Right cardiac atrium (tissue), 5 donors: ENCODE measurements around the gene LYZL1. TPM values are rescaled to one million over a fixed set of nuclear protein-coding genes. Genes with fewer than 3 reads are reported as not detected.

Experiments used
- ATAC-seq, 2 donors: fragments of 200-7000 bp; cut with Tn5 transposase; one replicate each; pipeline versions ENCODE4 v1.8.0 to v1.9.1; 2020; ENCODE audit warnings: moderate library complexity in 2 of 2, mild to moderate bottlenecking in 1 of 2
- DNase-seq, 3 donors: peaks; one replicate each; pipeline ENCODE4 v3.0.0-alpha.2; 2020
- H3K27ac ChIP-seq: one replicate; pipeline ENCODE4 v1.5.1; 2013; ENCODE audit warnings: mild to moderate bottlenecking, low read length, control low read depth, moderate library complexity
- H3K27me3 ChIP-seq: one replicate; pipeline ENCODE4 v1.6.1; 2013; ENCODE audit not compliant: control insufficient read depth, insufficient read depth
- H3K4me1 ChIP-seq: one replicate; pipeline ENCODE4 v1.6.1; 2013; ENCODE audit warnings: low read length; ENCODE audit not compliant: control insufficient read depth, insufficient read depth
- H3K4me3 ChIP-seq: one replicate; pipeline ENCODE4 v1.5.1; 2013; ENCODE audit warnings: low read length, control low read depth
- H3K9me3 ChIP-seq: one replicate; pipeline ENCODE4 v1.6.1; 2013; ENCODE audit warnings: low read length; ENCODE audit not compliant: control insufficient read depth
- WGBS: extraction: QIAGEN DNeasy Blood & Tissue Kit; methylation state at CpG from one replicate; pipeline ENCODE4 v1.1.7; 2013; 5-methylcytosine and 5-hydroxymethylcytosine counted together
- intact Hi-C, 4 donors: fragments of 100-400 bp; cut with DNase I; formaldehyde crosslinking; loops; one replicate each; pipeline versions ENCODE4 v1.11.0 to v1.14.0; 2022 to 2023
- polyA plus RNA-seq: library from polyadenylated mRNA; stranded (reverse); fragments of 200-250 nt; gene quantifications from one replicate; pipeline ENCODE4 v1.2.3, GENCODE V29; 2013
- total RNA-seq, 4 donors: library from RNA; stranded (reverse); fragmentation: NEBNext Ultra II Directional; extraction: Animal tissue kit (Norgen Biotek cat#: 25700); gene quantifications; one replicate each; pipeline ENCODE4 v1.2.1, GENCODE V29; 2021
- donor health status: healthy with polysubstance abuse.
- donor health status: DM: no; HTN: yes; CAD: no.
- donor health status: DM: no; HTN: no; CAD: no.
- donor health status: DM: no; HTN: yes; CAD: no; lungs with severe emphysema.
- donor health status: DM: yes; HTN: yes; CAD: no.

LYZL1 gene
- total and polyA plus RNA-seq, 5 donors: not detected

- ATAC-seq (no peak), DNase-seq (no peak)
- Histone ChIP-seq H3K27me3 (no peaks in the 10 kb centered on the region), H3K4me1 (peaks cover 13% of the 10 kb centered on the region), H3K27ac (no peak overlapping the region), H3K9me3 (no peaks in the 10 kb centered on the region), H3K4me3 (no peak overlapping the region)
- intact Hi-C loops: no loop called here
- WGBS: 36% methylated on average over 1 of the region's 1 CpG
Observed at GRCh38 chr10:29250066-29250465, 38.8 kb upstream of the LYZL1 start.

GRCh38 chr10:29252811-29253689, 35.8 kb upstream of the LYZL1 start:
- Histone ChIP-seq H3K4me1 (peaks cover 13% of the 10 kb centered on the region), H3K27me3 (no peaks in the 10 kb centered on the region), H3K9me3 (no peaks in the 10 kb centered on the region), H3K27ac (no peak overlapping the region), H3K4me3 (no peak overlapping the region)
- ATAC-seq (no peak), DNase-seq (peak; percentile 43 to 71 (median 64))
- 39% methylated on average over 18 of the region's 18 CpGs for WGBS
- intact Hi-C loops: no loop called here

- Histone ChIP-seq H3K27ac (no peak overlapping the region), H3K4me1 (peaks cover 13% of the 10 kb centered on the region), H3K9me3 (no peaks in the 10 kb centered on the region), H3K27me3 (no peaks in the 10 kb centered on the region), H3K4me3 (no peak overlapping the region)
- ATAC-seq: no peak
- intact Hi-C loops: no loop called here
- 52% methylated on average over 3 of the region's 3 CpGs for WGBS
- no peak for DNase-seq
Observed at GRCh38 chr10:29253690-29254029, 35.2 kb upstream of the LYZL1 start.

DNA sequence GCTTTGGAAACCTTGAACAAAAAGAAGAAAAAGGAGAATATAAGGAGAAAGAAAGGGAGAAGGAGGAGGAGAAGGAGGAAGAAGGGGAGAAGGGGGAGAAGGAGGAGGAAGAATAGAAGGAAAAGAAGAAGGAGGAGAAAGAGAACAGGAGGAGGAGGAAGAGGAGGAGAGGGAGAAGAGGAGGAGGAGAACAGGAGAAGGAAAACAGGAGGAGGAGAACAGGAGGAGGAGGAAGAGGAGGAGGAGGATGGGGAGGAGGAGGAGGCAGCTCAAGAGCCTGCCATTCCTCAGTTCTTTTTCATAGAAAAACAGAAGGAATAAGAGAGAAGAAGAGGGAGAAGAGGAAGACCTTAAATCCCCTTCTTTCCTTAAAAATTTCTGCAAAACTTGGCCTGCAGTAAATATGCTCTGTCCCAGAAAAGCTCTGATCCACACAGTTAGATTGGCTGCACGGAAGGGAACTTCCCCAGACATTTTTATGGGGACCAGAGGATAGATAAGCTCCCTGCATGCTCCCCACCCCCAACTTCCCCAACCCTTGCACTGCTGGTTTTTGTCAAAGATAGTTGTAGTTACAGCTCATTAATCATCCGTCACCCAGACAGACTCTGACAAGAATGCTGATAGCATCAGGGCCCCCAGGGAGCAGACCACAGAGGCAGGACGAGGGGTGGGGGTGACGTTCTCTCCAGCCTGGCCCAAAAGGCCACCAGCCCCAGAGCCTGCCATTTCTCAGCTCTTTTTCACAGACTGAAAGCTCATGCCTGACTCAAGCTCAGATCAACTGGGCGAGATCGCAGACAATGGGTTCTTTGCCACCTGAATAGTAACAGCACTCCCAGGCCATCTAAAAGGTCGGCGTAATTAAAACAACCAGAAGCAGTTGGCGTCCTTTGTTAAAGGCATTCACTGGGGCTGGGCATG, 34.5 kb upstream of the LYZL1 start:
- H3K9me3 ChIP-seq: no peaks in the 10 kb centered on the region
- 23% methylated on average over 9 of the region's 9 CpGs for WGBS
- H3K4me1 ChIP-seq: peaks cover 13% of the 10 kb centered on the region
- no peak overlapping the region for H3K27ac ChIP-seq
- intact Hi-C loops: no loop called here
- H3K27me3 ChIP-seq: no peaks in the 10 kb centered on the region
- H3K4me3 ChIP-seq: no peak overlapping the region
- ATAC-seq (peak; percentile 60 to 77), DNase-seq (peak; percentile 53 to 85 (median 80))

DNA sequence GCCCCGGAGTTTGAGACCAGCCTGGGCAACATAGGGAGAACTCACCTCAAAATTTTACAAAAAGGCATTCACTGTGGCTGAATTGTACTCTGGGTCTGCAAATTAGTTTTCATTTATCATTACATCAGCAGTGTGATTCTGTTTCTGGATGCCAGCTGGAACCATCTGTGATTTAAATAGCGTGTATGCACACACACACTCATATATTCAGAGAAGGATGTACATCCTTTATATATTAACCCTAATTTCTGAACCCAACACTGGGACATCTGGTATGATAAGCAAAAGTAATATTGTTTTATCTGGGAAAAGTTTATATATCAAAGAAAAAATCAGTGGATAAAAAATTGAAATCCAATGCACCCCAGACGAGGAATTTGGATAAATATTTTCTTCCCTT, 33.8 kb upstream of the LYZL1 start:
- ATAC-seq (no peak), DNase-seq (no peak)
- H3K4me1 ChIP-seq: peaks cover 13% of the 10 kb centered on the region
- H3K4me3 ChIP-seq: no peak overlapping the region
- no peak overlapping the region for H3K27ac ChIP-seq
- intact Hi-C loops: no loop called here
- H3K9me3 ChIP-seq: no peaks in the 10 kb centered on the region
- 44% methylated on average over 3 of the region's 3 CpGs for WGBS
- no peaks in the 10 kb centered on the region for H3K27me3 ChIP-seq

DNA sequence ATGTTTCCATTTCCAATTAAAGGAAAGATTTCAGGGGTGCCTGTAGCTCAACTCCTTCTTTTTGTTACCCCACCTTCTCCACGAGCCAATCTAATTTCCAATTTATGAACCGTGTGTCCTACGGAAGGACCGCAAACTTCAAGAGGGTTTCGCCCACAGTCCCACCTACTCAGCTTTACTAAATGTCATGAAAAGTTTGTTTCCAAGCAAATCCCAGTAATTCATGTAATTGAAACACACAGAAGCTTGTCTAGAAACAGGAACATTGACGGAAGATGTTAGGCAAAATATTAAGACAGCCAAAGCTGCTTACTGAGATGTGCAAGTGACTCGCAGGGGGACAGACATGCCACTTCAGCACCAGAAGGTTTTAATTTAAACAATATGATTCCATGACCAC, 32.9 kb upstream of the LYZL1 start:
- Histone ChIP-seq H3K9me3 (no peaks in the 10 kb centered on the region), H3K27ac (no peak overlapping the region), H3K27me3 (no peaks in the 10 kb centered on the region), H3K4me3 (no peak overlapping the region), H3K4me1 (peaks cover 13% of the 10 kb centered on the region)
- DNase-seq: no peak
- intact Hi-C loops: no loop called here
- WGBS: 72% methylated on average over 7 of the region's 7 CpGs
- no peak for ATAC-seq

DNA sequence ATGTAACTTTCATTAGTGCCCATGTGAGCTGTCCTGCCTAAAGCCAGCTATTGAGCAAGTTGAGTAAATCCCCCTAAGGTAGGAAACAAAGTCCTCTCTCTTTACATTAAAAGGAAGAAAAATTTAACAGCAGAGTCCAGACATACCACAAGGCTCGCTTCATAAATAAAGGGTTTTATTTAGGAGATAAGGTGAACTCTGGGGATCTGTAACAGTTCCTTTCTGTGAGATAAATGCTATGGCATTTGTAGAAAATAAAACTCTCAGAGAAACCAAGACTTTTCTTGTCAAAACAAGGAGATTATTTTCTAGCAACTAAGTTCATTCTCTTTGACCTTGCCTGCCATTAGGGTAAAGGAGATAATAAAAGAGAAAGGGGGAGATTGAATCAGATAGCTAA, 32.3 kb upstream of the LYZL1 start:
- Histone ChIP-seq H3K27me3 (no peaks in the 10 kb centered on the region), H3K4me1 (peaks cover 13% of the 10 kb centered on the region), H3K27ac (no peak overlapping the region), H3K9me3 (no peaks in the 10 kb centered on the region), H3K4me3 (no peak overlapping the region)
- intact Hi-C loops: no loop called here
- ATAC-seq: no peak
- WGBS: 33% methylated on average over 1 of the region's 1 CpG
- no peak for DNase-seq

- 17% methylated on average over 11 of the region's 11 CpGs for WGBS
- Histone ChIP-seq H3K27me3 (no peaks in the 10 kb centered on the region), H3K27ac (peak overlapping the region; percentile 80), H3K9me3 (no peaks in the 10 kb centered on the region), H3K4me1 (peaks cover 13% of the 10 kb centered on the region), H3K4me3 (no peak overlapping the region)
- ATAC-seq: peak; percentile 82 to 89
- intact Hi-C loops: no loop called here
- peak; percentile 72 to 81 (median 74) for DNase-seq
Observed at GRCh38 chr10:29257106-29257783, 31.6 kb upstream of the LYZL1 start.

DNA sequence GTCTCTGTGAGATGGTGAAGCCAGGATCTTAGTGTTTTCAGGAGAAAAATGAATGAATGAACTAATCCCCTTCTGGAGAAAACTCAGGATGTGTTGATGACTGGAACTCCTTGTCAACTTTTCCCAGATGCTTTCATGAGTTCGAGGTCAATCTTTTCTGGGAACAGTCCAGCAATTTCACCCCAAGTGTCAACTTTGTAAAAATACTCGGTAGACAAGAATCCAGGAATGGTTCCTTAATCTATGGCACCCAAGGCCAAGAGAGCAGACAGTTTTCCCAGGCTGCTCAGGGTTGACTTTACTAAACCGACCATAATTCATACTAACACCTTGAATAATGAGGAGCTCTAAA, 31.1 kb upstream of the LYZL1 start:
- H3K4me3 ChIP-seq: no peak overlapping the region
- no peaks in the 10 kb centered on the region for H3K9me3 ChIP-seq
- WGBS: 39% methylated on average over 3 of the region's 3 CpGs
- peaks cover 11% of the 10 kb centered on the region for H3K4me1 ChIP-seq
- DNase-seq (no peak), ATAC-seq (no peak)
- H3K27ac ChIP-seq: peak overlapping the region; percentile 80
- no peaks in the 10 kb centered on the region for H3K27me3 ChIP-seq
- intact Hi-C loops: no loop called here

DNA sequence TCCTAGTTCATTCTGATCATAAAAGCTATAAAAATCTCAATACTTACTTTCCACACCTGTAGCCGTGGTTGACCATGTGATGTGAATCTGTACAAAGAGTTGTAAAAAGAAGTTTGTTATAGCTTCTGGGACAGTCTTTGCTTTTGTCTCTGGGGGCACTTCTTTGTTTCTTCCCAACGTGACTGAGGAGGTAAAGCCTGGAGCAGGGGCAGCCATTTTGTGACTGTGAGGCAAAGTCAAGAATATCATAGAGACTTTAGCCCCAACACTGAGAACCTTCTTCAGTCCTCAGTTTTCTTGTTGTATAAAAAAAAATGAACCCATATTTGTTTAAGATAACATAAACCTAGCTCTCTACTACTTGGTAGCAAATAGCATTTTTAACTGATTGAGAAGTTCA, 29.4 kb upstream of the LYZL1 start:
- no peaks in the 10 kb centered on the region for H3K9me3 ChIP-seq
- intact Hi-C loops: no loop called here
- WGBS: 94% methylated on average over 2 of the region's 2 CpGs
- no peaks in the 10 kb centered on the region for H3K27me3 ChIP-seq
- ATAC-seq (no peak), DNase-seq (no peak)
- peaks cover 4% of the 10 kb centered on the region for H3K4me1 ChIP-seq
- H3K4me3 ChIP-seq: no peak overlapping the region
- H3K27ac ChIP-seq: no peak overlapping the region

DNA sequence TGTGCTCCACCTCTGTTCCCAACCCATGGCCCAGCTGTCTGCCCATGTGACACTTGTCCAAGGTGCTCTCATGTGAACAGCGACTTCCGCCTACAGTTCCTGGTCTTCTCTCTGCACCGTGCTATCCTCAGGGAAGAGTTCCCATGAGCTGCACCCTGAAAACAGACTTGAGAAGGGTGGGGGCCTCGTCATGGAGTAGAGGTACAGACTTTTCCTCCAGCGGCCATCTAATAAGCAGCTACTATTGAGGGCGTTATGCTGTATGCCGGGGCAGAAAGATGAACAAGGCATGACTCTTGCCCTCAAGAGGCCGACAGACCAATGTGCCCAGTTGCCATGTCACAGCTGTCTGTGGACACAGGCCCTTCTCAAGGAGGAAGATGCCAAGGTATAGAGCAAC, 25.4 kb upstream of the LYZL1 start:
- ATAC-seq: no peak
- intact Hi-C loops: no loop called here
- WGBS: 95% methylated on average over 8 of the region's 8 CpGs

More for the DNA sequence above, 25.4 kb upstream of the LYZL1 start:
- DNase-seq: no peak
- no peaks in the 10 kb centered on the region for H3K27me3 ChIP-seq
- no peaks in the 10 kb centered on the region for H3K4me1 ChIP-seq
- H3K27ac ChIP-seq: no peak overlapping the region
- no peaks in the 10 kb centered on the region for H3K9me3 ChIP-seq
- no peak overlapping the region for H3K4me3 ChIP-seq
